ENCODE results near the gene HNRNPC. TPM values are rescaled to one million over a fixed set of nuclear protein-coding genes. Genes with fewer than 3 reads are reported as not detected.
"Not testable (repeated sequence)": the region's sequence is repeated elsewhere in the genome, so short reads cannot be mapped to it uniquely, and the experiment has no call there.

HNRNPC gene
- total RNA-seq, 1 donor from 2014 or later = 537 TPM

DNA sequence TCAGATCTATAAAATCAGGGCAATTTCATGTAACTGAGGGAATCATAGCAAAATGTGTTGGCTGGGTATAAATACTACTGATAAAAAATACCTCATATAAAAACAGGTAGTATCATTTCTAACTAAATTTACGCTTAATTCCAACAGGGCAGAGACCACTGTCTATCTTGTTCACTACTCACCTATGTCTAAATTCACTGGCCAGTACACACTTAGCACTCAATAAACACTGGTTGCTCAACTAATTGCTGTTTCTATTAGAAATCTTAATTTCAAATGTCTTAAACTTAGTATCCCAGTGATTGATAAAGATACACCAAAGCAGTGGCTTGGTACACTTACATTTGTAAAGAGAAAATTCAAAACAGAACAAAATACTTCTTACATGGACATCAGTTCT lies 55.6 kb downstream of the HNRNPC start:
- no peak for DNase-seq (ENCODE audit: extremely low read depth, low read depth, low spot score)

DNA sequence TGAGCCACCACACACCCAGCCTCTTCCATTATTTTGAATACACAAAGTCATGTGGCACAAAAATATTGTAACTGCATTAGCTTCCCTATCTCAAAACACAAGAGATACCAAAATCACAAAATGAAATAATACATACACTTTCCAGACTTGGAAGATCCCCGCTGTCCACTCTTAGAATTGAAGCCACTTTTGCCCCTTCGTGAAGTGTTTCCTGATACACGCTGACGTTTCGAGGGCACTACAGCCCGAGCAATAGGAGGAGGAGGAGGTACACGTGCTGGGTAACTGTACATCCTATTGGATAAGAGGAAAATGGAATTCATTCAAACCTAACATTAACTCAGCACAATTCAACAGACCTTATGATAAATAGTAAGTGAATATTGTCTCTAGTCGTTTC lies 56.4 kb downstream of the HNRNPC start:
- DNase-seq (ENCODE audit: extremely low read depth, low read depth, low spot score) = not testable (repeated sequence)

DNA sequence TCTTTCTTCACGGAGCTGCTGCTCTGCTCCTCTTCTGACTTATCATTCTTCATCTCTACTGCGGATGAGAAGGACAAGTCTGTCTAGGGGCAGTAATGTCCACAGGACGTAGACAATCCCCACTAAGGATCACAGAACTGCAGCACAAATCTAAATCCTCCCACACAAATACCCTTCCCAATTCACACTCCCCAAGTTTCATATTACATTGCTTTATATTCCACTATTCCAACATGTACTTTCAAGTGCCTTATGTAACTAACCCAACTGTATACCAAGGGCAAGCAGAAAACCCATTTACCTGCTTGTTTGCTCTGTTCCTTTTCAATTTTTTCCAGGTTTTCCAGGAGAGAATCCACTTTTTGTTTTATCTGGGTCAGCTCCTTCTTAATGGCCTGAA lies 57.7 kb downstream of the HNRNPC start:
- no peak for DNase-seq (ENCODE audit: extremely low read depth, low read depth, low spot score)

DNA sequence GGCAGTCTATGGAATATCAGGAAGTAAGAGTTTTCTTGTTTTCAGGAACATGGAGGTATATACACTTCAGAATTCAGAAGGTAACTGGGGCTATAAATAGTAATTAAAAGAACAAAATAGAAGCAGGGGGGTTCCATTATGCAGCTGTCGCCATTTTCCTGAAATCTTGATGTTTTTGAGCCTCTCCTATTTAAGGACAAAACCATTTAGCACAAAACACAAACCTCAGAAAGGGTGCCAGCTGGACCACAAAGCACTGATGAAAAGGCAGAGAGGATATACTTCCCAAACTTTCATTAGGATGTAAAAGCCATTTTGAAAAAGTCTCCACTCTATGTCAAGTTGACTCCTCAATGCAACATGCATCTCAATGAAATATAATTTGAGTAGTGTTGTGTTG lies 59.2 kb downstream of the HNRNPC start:
- DNase-seq (ENCODE audit: extremely low read depth, low read depth, low spot score) = no peak

DNA sequence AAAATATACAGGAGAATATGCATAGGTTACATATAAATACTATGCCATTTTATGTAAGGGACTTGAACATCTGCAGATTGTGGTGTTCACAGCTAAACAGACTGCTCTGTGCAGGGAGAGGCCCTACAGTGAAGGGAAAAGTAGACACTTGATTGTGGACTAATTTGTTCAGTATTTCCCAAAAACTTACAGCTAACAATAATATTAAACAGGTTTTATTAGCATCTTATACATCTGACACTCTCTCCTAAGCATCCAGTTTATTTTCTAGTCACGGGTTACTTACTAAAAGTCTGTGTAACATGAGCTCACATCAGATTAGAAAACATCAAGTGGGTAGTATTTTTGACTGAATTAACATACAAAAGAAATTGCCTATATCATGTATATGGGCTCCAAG lies 60.1 kb downstream of the HNRNPC start:
- DNase-seq (ENCODE audit: extremely low read depth, low read depth, low spot score) = no peak

DNA sequence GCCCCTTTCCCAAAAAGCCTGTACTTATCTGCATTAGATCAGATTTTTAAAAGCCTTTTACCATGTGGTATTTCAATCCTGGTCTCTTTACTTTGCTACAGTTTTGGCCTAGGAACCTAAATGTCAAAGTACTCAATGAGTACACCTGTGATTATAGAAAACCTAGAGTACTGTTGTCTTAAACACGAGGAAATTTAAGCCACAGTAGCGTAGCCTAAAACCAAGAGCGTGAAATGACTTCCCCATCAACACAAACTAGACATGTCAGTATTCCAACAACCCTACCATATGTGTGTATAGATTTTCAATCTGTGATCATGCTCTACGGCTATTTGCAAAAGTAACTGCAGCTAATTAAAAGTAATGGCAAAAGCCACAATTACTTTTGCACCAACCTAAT lies 60.7 kb downstream of the HNRNPC start:
- no peak for DNase-seq (ENCODE audit: extremely low read depth, low read depth, low spot score)

DNA sequence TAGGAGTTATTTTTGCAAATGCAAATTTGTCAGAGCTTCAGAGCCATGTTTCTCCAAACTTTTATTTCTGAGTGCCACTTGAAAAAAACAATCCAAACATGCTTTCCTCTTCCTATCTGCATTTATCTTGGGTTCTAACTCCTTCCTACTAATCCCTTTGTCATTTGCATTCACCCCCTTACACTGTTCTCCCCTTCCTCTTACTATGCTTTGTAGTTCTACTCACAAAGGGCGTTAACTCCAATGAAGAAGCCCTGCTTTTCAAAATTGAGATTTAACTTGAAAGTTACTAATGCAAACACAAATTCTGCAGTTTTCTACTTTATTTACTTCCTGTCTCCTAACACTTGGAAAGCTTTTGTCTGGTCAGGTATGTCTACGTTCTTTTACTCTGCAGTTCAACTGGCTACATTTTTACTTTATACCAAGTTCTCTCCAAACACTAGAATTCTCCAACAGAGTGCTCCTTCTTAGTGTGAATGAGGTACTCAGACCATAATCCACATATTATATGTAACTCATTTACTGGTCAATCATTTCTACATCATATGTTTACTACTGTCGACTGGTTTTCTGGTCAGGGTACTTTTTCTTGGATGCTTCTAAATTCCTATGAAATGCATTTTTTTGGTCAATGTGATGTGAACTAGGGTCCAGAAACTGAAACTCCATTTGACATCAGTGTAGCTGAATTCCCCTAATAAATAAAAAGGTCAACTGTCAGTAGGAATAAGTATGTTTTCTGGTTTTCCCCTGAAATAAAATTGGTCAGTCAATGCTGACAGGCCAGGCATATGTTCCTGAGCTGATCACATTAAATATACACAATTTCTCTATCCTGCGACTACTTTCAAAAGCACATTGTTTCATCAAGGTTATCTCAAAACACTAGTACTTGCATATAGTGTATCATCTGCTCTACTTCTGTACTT lies 62.2 kb downstream of the HNRNPC start:
- DNase-seq (ENCODE audit: extremely low read depth, low read depth, low spot score) = no peak

DNA sequence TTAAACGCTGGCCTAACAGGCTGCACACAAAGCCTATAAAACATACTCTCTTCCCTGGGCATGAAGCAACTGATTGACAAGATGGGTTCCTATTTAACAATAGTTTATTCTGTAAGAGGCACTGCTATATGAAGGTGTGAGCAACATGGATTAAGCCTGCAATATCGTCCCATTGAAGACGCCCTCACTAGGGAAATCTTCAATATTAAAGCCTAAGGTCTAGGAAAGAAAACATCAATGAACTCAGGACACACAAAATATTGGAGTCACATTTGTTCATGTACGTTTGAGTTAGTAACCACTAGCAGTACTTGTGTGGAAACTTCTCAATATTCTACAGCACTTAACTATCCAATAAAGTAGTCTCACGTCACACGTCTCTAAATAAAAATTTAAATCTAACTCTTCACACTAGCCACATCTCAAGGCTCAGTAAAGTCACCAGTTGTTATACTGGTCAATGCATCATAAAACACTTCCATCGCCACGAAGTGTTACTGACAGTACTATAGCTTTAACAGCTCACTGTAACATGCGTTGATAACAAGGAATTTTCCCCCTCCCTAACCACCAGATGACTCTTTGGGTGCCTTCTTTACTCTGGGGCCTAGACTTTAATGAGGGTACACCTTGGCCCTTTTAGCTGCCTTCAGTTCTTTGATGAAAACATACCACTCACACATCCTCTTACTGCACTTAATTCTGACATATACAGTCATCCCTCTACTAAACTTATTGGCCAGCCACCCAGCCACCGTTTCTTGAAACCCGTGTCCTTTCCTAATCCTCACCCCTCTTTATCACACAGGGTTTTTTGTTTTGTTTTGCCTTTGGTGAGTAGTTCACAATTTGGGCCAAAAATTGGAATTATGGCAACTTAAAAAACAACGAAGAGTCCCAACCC lies 63.3 kb downstream of the HNRNPC start:
- no peak for DNase-seq (ENCODE audit: extremely low read depth, low read depth, low spot score)

DNA sequence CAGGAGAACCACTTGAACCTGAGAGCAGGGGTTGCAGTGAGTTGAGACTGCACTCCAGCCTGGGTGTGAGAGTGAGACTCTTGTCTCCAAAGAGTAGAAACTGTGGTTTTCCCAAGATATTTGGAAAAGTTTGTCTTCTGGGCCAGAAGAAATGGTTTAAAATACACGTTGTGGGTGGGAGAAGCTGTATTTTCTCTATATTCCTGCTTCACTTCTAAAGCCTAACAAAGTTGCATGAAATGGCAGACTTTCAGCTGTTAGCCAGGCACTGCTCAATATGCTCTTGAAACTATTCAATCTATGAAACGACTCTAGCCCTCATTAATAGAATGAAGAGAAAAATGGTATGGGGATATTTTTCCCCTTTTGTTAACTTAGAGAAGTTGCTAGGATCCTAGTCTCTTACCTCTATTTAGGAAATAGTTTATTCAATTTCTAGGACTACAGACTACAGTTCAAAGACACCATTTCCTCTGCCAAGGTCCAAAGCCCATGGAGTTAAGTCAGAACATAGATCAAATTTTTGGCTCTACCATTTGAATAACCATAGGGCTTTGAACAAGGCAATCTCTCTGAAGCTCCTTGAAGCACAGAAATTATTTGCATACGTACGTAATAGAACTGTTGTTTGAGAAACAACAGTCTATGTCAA lies 64.1 kb downstream of the HNRNPC start:
- DNase-seq (ENCODE audit: extremely low read depth, low read depth, low spot score) = no peak

DNA sequence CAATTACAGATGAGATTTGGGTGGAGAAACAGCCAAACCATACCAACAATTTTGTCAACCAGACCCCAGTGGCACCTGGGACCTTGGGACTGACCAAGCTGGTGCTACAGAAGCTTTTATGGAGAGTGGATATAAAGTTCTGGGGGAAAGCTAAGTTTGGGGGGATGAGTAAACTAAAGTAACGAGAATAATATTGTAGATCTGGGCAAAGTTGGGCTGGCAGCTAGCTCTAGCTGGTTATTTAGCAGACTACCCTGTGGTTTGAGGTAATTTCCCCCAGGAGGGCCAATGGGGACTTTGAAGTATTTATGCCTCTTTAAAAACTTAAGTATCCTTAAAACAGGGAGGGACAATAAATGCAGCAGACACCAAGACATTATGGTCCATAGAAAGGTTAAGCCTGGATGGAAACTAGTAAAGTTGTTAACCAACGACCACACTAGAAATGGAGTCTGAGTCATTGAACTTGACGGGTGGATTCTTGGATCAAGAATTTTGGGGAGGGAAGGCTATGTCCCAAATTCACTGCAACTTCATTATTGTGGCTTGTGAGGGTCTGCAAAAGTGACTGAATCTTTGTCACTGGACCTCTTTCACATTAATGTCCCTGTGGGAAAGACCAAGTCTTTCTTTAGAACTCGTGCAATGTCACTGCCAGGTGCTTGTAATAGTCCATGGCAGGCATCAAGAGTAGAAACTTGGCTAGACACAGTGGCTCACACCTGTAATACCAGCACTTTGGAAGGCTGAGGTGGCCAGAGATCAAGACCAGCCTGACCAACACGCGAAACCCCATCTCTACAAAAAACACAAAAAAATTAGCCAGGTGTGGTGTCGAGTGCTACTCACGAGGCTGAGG lies 64.8 kb downstream of the HNRNPC start:
- no peak for DNase-seq (ENCODE audit: extremely low read depth, low read depth, low spot score)

DNA sequence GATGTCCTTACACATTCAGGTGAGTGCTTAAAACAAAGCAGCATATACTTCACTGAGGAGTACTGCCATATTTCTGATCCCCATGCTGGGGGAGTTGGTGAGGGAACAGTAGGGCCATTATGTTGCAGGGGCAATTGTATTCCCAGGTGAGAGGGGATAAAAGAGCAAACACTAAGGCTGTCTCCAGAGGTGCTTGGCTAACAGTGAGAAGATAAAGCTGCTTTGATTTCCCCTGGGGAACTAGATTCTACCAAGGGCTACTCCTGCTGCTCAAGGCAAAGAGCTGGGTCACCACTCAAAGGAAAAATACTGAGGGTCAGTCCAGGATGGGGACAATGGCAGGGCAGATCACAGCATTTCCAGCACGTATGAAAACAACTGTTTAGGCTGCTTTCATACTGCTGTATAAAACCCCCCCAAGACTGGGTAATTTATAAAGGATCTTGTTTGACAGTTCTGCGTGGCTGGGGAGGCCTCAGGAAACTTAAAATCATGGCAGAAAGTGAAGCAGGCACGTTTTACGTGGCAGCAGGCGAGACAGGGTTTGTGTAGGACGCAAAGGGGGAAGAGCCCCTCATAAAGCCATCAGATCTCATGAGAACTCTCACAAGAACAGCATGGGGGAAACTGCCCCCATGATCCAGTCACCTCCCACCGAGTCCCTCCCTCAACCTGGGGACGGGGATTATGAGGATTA lies 65.6 kb downstream of the HNRNPC start:
- DNase-seq (ENCODE audit: extremely low read depth, low read depth, low spot score) = no peak

DNA sequence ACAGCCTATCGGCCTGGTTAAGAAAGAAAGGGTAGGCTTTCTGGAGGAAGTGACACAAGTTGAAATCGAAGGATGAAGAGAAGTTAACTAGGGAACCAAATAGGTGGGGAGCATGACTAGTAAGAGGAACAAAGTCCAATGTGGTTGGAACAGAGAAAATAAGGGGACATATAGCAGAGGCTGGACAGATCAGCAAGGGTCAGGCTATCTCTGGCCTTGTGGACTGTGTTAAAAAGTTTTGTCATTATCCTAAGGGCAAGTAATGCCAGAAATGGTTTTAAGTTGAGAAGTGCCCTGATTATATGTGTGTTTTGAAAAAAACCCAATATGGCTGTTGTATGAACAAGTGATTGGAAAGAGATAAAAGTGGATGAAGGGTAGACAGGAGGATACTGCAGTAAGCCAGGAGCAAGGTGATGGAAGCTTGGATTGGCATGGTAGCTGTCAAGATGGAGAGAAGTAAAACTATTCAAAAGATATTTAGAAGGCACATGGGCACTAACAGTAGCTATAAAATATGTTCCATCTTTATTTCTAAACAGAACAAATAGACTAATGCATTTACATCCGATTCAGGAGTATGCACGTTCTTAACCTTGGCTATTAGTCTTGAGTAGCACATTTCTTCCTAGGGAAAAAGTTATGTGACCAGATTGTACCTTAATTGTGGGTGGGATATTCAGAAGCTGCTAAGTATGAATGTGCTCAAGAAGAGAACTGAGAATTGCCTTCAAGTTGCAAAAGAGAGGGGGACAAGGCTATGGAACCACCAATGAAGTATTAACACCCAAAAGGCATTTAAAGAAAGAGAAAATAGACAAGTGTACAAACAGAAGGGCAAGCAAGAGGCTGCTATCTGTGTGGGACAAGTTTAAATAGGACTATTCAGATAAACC lies 66.5 kb downstream of the HNRNPC start:
- DNase-seq (ENCODE audit: extremely low read depth, low read depth, low spot score) = no peak

DNA sequence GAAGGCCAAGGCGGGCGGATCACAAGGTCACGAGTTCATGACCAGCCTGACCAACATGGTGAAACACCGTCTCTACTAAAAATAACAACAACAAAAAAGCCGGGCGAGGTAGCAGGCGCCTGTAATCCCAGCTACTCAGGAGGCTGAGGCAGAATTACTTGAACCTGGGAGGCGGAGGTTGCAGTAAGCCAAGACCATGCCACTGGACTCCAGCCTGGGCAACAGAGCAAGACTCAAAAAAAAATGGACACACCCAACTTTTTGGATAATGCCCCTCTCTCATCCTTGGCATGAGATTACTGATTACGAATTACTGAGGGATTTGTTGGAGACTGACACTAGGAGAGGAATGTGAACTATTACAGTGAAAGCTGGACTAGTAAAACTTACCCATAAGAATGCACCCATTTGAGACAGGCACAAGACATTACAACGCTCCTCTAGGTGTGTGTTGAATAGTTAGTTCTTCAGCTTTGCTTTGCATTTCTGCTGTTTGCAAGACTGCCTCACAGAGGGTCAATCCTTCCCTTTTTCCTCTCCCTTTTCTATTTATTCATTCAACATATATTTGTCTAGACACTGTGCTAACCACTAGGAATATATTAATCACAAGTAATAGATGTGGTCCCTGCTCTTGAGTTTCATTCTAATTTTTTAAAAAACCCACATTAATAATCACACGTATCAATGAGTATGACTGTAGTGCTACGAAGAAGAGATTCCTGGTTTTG lies 67.3 kb downstream of the HNRNPC start:
- no peak for DNase-seq (ENCODE audit: extremely low read depth, low read depth, low spot score)

DNA sequence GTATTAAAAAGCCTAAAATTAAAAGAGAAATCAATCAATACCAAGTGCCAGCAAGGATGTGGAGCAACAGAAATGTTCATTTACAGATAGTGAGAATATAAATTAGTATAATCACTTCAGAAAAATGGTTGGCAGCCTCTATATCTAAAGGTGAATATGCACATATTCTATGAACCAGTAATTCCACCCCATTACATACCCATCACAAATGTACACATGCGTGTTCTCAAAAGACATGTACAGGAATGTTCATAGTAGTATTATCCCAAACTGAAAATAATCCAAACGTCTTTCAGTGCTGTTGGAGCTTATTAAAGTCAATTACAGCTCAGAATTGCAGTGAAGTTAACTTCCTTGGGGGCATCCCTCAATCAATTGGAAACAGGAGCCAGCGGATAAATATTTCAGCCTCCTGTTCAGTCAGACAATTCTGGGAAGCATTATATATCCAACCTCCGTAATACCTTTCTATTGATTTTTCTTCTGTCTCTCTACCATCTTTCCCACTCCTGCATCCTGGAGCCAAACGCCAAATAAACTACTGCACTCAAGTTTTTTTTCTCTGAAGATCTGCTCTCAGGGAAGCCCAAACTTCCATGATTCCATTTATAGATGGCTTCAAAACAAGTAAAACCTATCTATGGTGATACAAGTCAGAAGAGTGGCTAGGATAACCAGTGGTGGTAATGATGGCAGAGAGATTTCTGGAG lies 68.3 kb downstream of the HNRNPC start:
- DNase-seq (ENCODE audit: extremely low read depth, low read depth, low spot score) = no peak

DNA sequence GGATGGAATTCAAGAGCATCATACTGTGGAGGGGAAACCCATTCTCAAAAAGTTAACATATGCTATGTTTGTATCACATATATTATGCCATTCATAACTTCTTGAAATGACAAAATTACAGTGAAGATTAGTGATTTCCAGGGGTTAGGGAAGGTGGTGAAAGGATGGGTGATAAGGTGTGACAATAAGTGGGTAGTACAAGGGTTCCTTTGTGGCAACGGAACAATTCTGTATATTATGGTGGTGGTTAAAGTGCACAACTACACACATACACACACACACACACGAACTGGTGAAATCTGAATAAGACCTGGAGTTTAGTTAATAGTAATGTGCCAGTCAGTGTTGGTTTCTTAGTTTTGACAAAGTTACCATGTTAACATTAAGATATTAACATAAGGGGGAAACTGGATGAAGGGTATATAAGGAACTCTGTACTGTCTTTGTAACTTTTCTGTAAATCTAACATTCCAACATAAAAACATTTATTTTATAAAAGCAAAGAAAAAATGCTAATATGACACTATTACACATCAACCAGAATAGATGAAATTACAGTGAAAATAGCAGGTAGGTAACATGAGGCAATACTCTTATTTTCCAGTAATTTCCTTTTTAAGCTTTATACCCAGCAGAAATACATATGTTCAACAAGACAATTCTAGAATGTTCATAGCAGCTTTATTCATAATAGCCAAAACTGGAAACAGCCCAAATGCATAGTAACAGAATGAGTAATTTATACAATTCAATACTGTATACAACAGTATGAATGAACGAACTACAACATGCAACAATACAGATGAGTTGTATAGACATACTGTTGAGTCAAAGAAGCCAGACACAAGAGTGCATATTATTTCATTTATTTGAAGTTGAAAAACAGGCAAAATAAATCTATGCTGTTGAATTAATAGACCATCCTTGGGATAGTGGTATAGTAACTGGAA lies 69.4 kb downstream of the HNRNPC start:
- DNase-seq (ENCODE audit: extremely low read depth, low read depth, low spot score) = no peak

Data from glomerular endothelial cell (primary cell).